Neural cell (in vitro differentiated cells): ENCODE measurements around the gene LINGO4.

Source experiments
- CTCF ChIP-seq: fragments of 450-650 bp; IDR thresholded peaks from 2 replicates; pipeline ENCODE4 v1.5.1; 2014; ENCODE audit warnings: antibody characterized with exemption, mild to moderate bottlenecking, moderate library complexity; ENCODE audit not compliant: poor library complexity, severe bottlenecking
- EZH2 ChIP-seq: fragments of 200-600, 300-800 bp; shearing (Covaris generic), sonication (generic); IDR thresholded peaks from 2 replicates; pipeline ENCODE4 v1.6.1; 2014; ENCODE audit warnings: antibody characterized with exemption, low read length, borderline replicate concordance, mild to moderate bottlenecking; ENCODE audit not compliant: insufficient read depth, poor library complexity, severe bottlenecking
- POLR2AphosphoS5 ChIP-seq: IDR thresholded peaks from 2 replicates; pipeline ENCODE4 v1.6.1; 2012
- RAD21 ChIP-seq: fragments of 450-650 bp; conservative IDR thresholded peaks from 2 replicates; pipeline ENCODE4 v1.6.1; 2014; ENCODE audit warnings: antibody characterized with exemption, mild to moderate bottlenecking, moderate library complexity
- SMC3 ChIP-seq: fragments of 450-650 bp; conservative IDR thresholded peaks from 2 replicates; pipeline ENCODE4 v1.6.1; 2014; ENCODE audit warnings: antibody characterized with exemption, mild to moderate bottlenecking, moderate library complexity; ENCODE audit not compliant: poor library complexity
- TAF1 ChIP-seq: IDR thresholded peaks from 2 replicates; pipeline ENCODE4 v1.6.1; 2012; ENCODE audit warnings: low read depth

GRCh38 chr1:151846686-151847237 lies 41.5 kb upstream of the LINGO4 start:
- TF ChIP-seq EZH2 (no peak), CTCF (no peak), POLR2AphosphoS5 (no peak), RAD21 (no peak), SMC3 (no peak), TAF1 (no peak)
